Testis (tissue), 3 donors: Measurements from ENCODE around the gene NME9. TPM values are rescaled to one million over a fixed set of nuclear protein-coding genes. Genes with fewer than 3 reads are reported as not detected.

ENCODE experiments used
- DNase-seq: peaks from one replicate; pipeline ENCODE4 v3.0.0-alpha.2; 2019
- H3K27ac ChIP-seq, 2 donors: fragments of 200-600 bp; sonication (generic); one replicate each; pipeline ENCODE4 v1.5.1; 2019
- H3K27me3 ChIP-seq: fragments of 200-600 bp; sonication (generic); one replicate; pipeline ENCODE4 v1.5.1; 2019
- H3K36me3 ChIP-seq: fragments of 200-600 bp; sonication (generic); one replicate; pipeline ENCODE4 v1.5.1; 2017; ENCODE audit warnings: low read depth; ENCODE audit errors: missing control alignments
- H3K4me1 ChIP-seq: fragments of 200-600 bp; sonication (generic); one replicate; pipeline ENCODE4 v1.5.1; 2019
- H3K4me3 ChIP-seq, 2 donors: fragments of 200-600 bp; sonication (generic); one replicate each; pipeline ENCODE4 v1.5.1; 2017 to 2019
- H3K9me3 ChIP-seq: fragments of 200-600 bp; sonication (generic); one replicate; pipeline ENCODE4 v1.5.1; 2017
- CTCF ChIP-seq, 3 experiments: fragments of 450-650 bp in 2 of 3; fragments of 200-600 bp in 1 of 3; sonication (generic) in 1 of 3; IDR thresholded peaks; one replicate each; pipeline ENCODE4 v1.5.1; 2016 to 2019; ENCODE audit warnings: antibody characterized with exemption in 3 of 3, mild to moderate bottlenecking in 2 of 3, moderate library complexity in 1 of 3
- POLR2A ChIP-seq: fragments of 450-650 bp; IDR thresholded peaks from one replicate; pipeline ENCODE4 v1.6.1; 2017; ENCODE audit warnings: antibody characterized with exemption, mild to moderate bottlenecking, moderate library complexity
- WGBS, 2 donors: methylation state at CpG; one replicate each; pipeline ENCODE4 v1.1.5; 2018; 5-methylcytosine and 5-hydroxymethylcytosine counted together
- intact Hi-C: fragments of 100-400 bp; cut with DNase I; formaldehyde crosslinking; loops from one replicate; pipeline ENCODE4 v1.15.1; 2023; ENCODE audit warnings: low total_unique reads
- polyA plus RNA-seq: library from polyadenylated mRNA; stranded (reverse); fragments of 350-450 nt; fragmentation: Illumina TruSeq; extraction: RNeasy Lipid Tissue Mini Kit (QIAGEN cat#74804); gene quantifications from one replicate; pipeline ENCODE4 v1.2.3, GENCODE V29; 2014; ENCODE audit warnings: low read depth, low replicate concordance; ENCODE audit not compliant: insufficient read depth
- total RNA-seq, 2 donors: library from RNA; depleted of rRNA; stranded (reverse); fragments of >200 nt; gene quantifications; one replicate each; pipeline ENCODE4 v1.2.3, GENCODE V29; 2016

Gene NME9
- total and polyA plus RNA-seq, 3 donors from 2014 or later = 3.2 to 11.5 (median 8.0) TPM

- H3K36me3 ChIP-seq = no peaks in the 10 kb centered on the region
- H3K27ac ChIP-seq = no peak overlapping the region
- TF ChIP-seq POLR2A = no peak
- no peak for TF ChIP-seq CTCF (IDR thresholded peaks at IDR 0.05)
- H3K4me1 ChIP-seq = peaks cover 22% of the 10 kb centered on the region
- no peaks in the 10 kb centered on the region for H3K9me3 ChIP-seq
- DNase-seq = no peak
- H3K4me3 ChIP-seq = no peak overlapping the region
- intact Hi-C loops = no loop called here
- WGBS, 2 donors = 65 to 73% methylated on average over 7 of the region's 7 CpGs
- H3K27me3 ChIP-seq = no peaks in the 10 kb centered on the region
These were observed 37.7 kb upstream of the NME9 start for GRCh38 chr3:138367326-138367850.

- Histone ChIP-seq H3K27me3 (no peaks in the 10 kb centered on the region), H3K4me3 (no peak overlapping the region), H3K4me1 (peaks cover 22% of the 10 kb centered on the region), H3K36me3 (no peaks in the 10 kb centered on the region), H3K9me3 (no peaks in the 10 kb centered on the region), H3K27ac (no peak overlapping the region)
- intact Hi-C loops = no loop called here
- WGBS, 2 donors = 64 to 66% methylated on average over 8 of the region's 8 CpGs
- no peak for TF ChIP-seq CTCF (IDR thresholded peaks at IDR 0.05)
- no peak for TF ChIP-seq POLR2A
- no peak for DNase-seq
These were observed 36.5 kb upstream of the NME9 start for GRCh38 chr3:138366006-138366759.

DNA sequence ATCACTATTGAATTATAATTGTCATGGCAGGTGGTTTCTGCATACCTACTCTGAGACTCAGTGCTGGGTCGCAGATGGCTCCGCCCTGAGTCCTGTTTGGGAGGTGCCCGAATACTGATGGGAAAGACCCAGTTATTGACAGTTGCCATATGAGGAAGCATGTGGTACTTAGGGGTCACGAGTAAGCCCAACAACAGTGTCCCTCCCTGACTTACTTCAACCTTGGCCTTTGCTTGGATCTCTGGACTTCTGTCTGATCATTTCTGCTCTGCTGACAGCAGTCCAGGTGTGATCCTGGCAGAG, 35.6 kb upstream of the NME9 start:
- no peaks in the 10 kb centered on the region for H3K9me3 ChIP-seq
- 78 to 98% methylated on average over 4 of the region's 4 CpGs for WGBS, 2 donors

GRCh38 chr3:138364356-138365252, 35.0 kb upstream of the NME9 start:
- intact Hi-C loops = no loop called here
- Histone ChIP-seq H3K27me3 (no peaks in the 10 kb centered on the region), H3K4me3 (no peak overlapping the region), H3K36me3 (no peaks in the 10 kb centered on the region), H3K9me3 (no peaks in the 10 kb centered on the region), H3K27ac (no peak overlapping the region), H3K4me1 (peaks cover 21% of the 10 kb centered on the region)
- 71 to 91% methylated on average over 6 of the region's 6 CpGs for WGBS, 2 donors
- TF ChIP-seq POLR2A (no peak), CTCF (IDR thresholded peaks at IDR 0.05) (no peak)
- no peak for DNase-seq

More for the DNA sequence above, 35.6 kb upstream of the NME9 start:
- no peak overlapping the region for H3K27ac ChIP-seq
- H3K4me1 ChIP-seq = peaks cover 22% of the 10 kb centered on the region
- intact Hi-C loops = no loop called here
- H3K4me3 ChIP-seq = no peak overlapping the region
- TF ChIP-seq CTCF (IDR thresholded peaks at IDR 0.05) (no peak), POLR2A (no peak)
- no peak for DNase-seq
- no peaks in the 10 kb centered on the region for H3K36me3 ChIP-seq
- no peaks in the 10 kb centered on the region for H3K27me3 ChIP-seq
